Kidney (tissue), 14 donors: ENCODE results near the gene TSPAN32. TPM values are rescaled to one million over a fixed set of nuclear protein-coding genes. Genes with fewer than 3 reads are reported as not detected.

Experiments used
- DNase-seq, 5 donors: peaks; one replicate each; pipeline ENCODE4 v3.0.0-alpha.2; 2013 to 2020
- FAIRE-seq: peaks from 2 replicates; lab custom pipeline; 2012; peaks lifted over from hg19 to GRCh38; lab: Jason Lieb, UNC
- H3K27ac ChIP-seq, 2 donors: one replicate each; pipeline ENCODE4 v1.7.0; 2013; ENCODE audit warnings: low read depth in 2 of 2, low read length in 2 of 2, inconsistent platforms in 1 of 2
- H3K27me3 ChIP-seq: one replicate; pipeline ENCODE4 v1.7.1; 2013; ENCODE audit warnings: low read length, inconsistent platforms; ENCODE audit not compliant: control insufficient read depth, insufficient read depth
- H3K36me3 ChIP-seq, 3 donors: one replicate each; pipeline versions ENCODE4 v1.7.0 to v1.7.1; 2013; ENCODE audit warnings: low read length in 3 of 3, control low read depth in 1 of 3, inconsistent platforms in 1 of 3; ENCODE audit not compliant: insufficient read depth in 3 of 3, control insufficient read depth in 2 of 3
- H3K4me1 ChIP-seq, 3 donors: one replicate each; pipeline versions ENCODE4 v1.7.0 to v1.7.1; 2013; ENCODE audit warnings: low read length in 3 of 3, inconsistent platforms in 1 of 3, low read depth in 1 of 3; ENCODE audit not compliant: control insufficient read depth in 2 of 3, insufficient read depth in 2 of 3
- H3K4me3 ChIP-seq, 3 donors: one replicate each; pipeline versions ENCODE4 v1.7.0 to v1.8.1; 2013; ENCODE audit warnings: low read length in 3 of 3, control low read depth in 1 of 3, inconsistent platforms in 1 of 3
- H3K9ac ChIP-seq, 3 donors: one replicate each; pipeline versions ENCODE4 v1.7.0 to v1.7.1; 2013; ENCODE audit warnings: low read length in 3 of 3, control low read depth in 1 of 3, inconsistent platforms in 1 of 3
- H3K9me3 ChIP-seq, 3 donors: one replicate each; pipeline versions ENCODE4 v1.7.0 to v1.7.1; 2013; ENCODE audit warnings: low read length in 3 of 3, control low read depth in 1 of 3, inconsistent platforms in 1 of 3; ENCODE audit not compliant: control insufficient read depth in 2 of 3, insufficient read depth in 1 of 3
- intact Hi-C: fragments of 100-400 bp; cut with DNase I; formaldehyde crosslinking; loops from one replicate; pipeline ENCODE4 v1.11.1; 2022
- polyA plus RNA-seq: library from polyadenylated mRNA; stranded (reverse); fragments of 350-450 nt; fragmentation: Illumina TruSeq; extraction: RNeasy Lipid Tissue Mini Kit (QIAGEN cat#74804); gene quantifications from one replicate; pipeline ENCODE4 v1.2.3, GENCODE V29; 2014; ENCODE audit warnings: low read depth, low replicate concordance; ENCODE audit not compliant: insufficient read depth
- total RNA-seq: library from RNA; stranded (reverse); fragmentation: NEBNext Ultra II Directional; extraction: Animal tissue kit (Norgen Biotek cat#: 25700); gene quantifications from one replicate; pipeline ENCODE4 v1.2.1, GENCODE V29; 2021
- TF ChIP-seq, protein P1 (sequence below): IDR thresholded peaks from 3 replicates; pipeline ENCODE4 v1.5.1; 2012; ENCODE audit warnings: mild to moderate bottlenecking, moderate library complexity, borderline replicate concordance; ENCODE audit not compliant: insufficient read depth; ENCODE audit errors: extremely low read depth
- donor health status: control.
- donor health status: control.
- donor health status: control.
- donor health status: control.
- donor health status: control.
- donor health status: DM: yes; HTN: yes; CAD: no.
- donor health status: Normal renal cell carcinoma (clear cell type).

The TSPAN32 gene
- total and polyA plus RNA-seq, 2 donors from 2014 or later: 0.75 to 6.1 TPM

DNA sequence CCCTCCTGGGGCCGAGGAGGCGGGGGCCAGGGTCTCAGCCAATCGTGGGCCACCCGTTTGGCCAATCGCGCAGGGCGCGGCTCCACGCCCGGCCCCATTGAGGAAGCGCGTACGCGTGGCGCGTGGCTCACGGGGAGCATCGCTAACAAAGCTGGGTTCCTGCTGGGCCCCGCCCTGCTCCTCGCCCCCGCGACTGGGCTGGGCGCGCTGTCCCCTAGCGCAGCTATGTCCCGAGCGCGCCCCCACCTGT is 30.8 kb upstream of the TSPAN32 start:
- Histone ChIP-seq H3K27ac (no peak overlapping the region), H3K9ac (no peak overlapping the region), H3K36me3 (no peaks in the 10 kb centered on the region), H3K9me3 (no peaks in the 10 kb centered on the region), H3K27me3 (peaks cover 3% of the 10 kb centered on the region), H3K4me3 (no peak overlapping the region), H3K4me1 (peaks cover 0 to 7% (median 0%) of the 10 kb centered on the region in 3 donors)
- TF ChIP-seq, protein P1, sequence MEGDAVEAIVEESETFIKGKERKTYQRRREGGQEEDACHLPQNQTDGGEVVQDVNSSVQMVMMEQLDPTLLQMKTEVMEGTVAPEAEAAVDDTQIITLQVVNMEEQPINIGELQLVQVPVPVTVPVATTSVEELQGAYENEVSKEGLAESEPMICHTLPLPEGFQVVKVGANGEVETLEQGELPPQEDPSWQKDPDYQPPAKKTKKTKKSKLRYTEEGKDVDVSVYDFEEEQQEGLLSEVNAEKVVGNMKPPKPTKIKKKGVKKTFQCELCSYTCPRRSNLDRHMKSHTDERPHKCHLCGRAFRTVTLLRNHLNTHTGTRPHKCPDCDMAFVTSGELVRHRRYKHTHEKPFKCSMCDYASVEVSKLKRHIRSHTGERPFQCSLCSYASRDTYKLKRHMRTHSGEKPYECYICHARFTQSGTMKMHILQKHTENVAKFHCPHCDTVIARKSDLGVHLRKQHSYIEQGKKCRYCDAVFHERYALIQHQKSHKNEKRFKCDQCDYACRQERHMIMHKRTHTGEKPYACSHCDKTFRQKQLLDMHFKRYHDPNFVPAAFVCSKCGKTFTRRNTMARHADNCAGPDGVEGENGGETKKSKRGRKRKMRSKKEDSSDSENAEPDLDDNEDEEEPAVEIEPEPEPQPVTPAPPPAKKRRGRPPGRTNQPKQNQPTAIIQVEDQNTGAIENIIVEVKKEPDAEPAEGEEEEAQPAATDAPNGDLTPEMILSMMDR: no peak
- peak in 3 of 5 donors; percentile 19 to 90 (median 36) for DNase-seq
- intact Hi-C loops: no loop called here
- FAIRE-seq: no peak

DNA sequence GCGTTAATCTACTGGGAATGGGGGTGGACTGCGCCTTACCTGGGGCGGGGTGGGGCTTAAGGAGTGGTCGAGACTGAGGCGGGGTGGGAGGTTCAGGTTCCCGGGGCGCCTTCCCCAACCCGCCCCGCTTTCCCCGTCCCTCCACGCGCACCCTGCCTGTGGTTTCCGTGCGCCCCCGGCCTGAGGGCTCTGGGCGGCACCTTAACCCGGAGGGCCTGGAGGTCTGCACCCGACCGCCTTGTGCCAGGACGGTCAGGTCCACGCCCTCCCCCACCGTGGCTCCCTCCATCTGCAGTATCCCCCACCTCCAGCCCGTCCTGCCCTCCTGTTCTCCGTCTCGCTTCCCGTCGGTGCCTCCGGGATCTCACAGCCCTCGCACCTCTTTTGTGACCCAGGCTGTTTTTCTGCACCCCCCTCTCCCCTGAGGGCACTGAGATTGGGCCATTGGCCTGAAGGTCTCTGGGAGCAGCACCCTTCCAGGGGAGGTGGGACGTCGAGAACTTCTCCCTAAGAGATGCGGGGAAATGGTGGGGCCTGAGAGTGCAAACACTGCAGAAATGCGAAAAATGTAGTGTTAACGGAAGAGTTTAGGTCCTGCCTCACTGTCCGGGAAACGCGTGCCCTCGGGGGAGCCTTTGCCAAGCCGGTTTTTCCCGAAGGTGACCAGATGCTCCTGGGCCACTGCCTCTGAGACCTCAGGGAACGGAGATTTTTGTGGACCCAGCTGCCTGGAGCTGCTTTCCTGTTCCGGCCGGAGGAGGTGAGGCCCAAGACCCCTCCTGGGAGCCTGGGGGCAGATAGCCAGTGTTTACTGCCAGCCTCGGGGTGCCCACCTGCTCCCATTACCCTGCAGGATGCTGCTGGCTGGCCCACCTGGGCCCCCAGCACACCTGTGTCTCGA is 30.2 kb upstream of the TSPAN32 start:
- Histone ChIP-seq H3K27ac (no peak overlapping the region), H3K27me3 (peaks cover 3% of the 10 kb centered on the region), H3K9ac (no peak overlapping the region), H3K4me3 (no peak overlapping the region), H3K4me1 (peaks cover 0 to 7% (median 0%) of the 10 kb centered on the region in 3 donors), H3K36me3 (no peaks in the 10 kb centered on the region), H3K9me3 (no peaks in the 10 kb centered on the region)
- intact Hi-C loops: no loop called here
- DNase-seq: peak in 3 of 5 donors; percentile 15 to 73 (median 16)
- no peak for FAIRE-seq
- TF ChIP-seq, protein P1: no peak

DNA sequence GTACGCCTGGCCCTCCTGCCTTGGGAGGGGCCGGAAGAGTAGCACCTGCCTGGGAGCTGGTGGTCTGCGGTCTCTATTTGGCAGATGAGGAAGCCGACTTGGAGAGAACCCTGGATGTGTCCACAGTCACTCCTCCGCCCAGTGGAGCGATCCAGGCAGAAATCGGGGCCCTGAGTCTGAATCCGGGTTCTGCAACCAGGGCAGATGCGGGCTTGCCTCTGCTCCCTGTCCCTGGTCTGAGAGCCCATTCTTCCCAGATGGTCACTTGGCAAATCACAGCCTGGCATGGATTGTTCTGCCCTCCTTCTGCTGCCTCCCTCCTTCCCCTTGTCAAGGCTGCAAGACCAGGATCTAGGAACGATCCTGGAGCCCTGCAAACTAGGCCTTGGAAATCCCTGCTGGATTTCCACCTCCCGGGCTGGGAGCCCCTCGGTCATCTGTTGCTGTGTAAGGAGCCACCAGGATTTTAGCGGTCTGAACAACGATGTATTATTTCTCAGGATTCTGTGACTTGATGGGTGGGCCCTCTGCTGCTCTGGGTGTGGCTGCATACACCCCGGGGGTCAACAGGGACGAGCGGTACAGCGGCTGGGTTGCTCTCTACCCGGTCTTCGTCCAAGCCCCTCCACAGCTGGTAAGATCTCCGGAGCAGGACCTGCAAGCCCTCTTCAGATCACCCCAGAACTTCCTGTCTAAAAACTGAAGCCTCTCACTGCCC is 29.4 kb upstream of the TSPAN32 start:
- TF ChIP-seq, protein P1: no peak
- peaks cover 0 to 10% (median 0%) of the 10 kb centered on the region in 3 donors for H3K4me1 ChIP-seq
- H3K4me3 ChIP-seq: no peak overlapping the region
- intact Hi-C loops: no loop called here
- no peak overlapping the region for H3K27ac ChIP-seq
- DNase-seq (peak in 1 of 5 donors; percentile 10), FAIRE-seq (no peak)
- no peaks in the 10 kb centered on the region for H3K9me3 ChIP-seq
- H3K27me3 ChIP-seq: peaks cover 3% of the 10 kb centered on the region
- H3K36me3 ChIP-seq: no peaks in the 10 kb centered on the region
- H3K9ac ChIP-seq: no peak overlapping the region
